ENCODE measurements around the gene CRB3. TPM values are rescaled to one million over a fixed set of nuclear protein-coding genes. Genes with fewer than 3 reads are reported as not detected.

Gene CRB3
- total and polyA plus RNA-seq, 2 of the 8 experiments (the other 6 are each of a cell fraction or from before 2014, with no cell fraction given) = 21.1 to 24.6 TPM

DNA sequence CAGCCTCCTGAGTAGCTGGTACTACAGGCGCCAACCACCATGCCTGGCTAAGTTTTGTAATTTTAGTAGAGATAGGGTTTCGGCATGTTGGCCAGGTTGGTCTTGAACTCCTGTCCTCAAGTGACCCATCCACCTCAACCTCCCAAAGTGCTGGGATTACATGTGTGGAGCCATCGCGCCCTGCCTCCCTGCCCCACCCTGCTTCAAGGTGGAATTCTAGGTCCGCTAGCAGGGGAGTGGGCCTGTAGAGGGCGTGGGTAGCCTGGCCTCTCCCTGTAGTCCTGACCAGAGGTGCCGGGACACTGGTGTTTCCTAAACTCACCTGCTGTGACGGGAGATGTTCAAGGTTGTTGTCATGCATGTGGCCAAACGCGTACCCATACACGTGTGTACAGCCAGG lies 30.9 kb upstream of the CRB3 start:
- H4K20me1 ChIP-seq (replicated peaks in 1 of 2; ENCODE audit: control insufficient read depth in 1 of 2, insufficient read depth in 2 of 2, low read length in 2 of 2) = no peaks in the 10 kb centered on the region
- H3K4me1 ChIP-seq (replicated peaks in 1 of 4; ENCODE audit: control insufficient read depth in 3 of 4, insufficient read depth in 4 of 4, low read length in 3 of 4) = no peaks in the 10 kb centered on the region
- H3K14ac ChIP-seq (ENCODE audit: insufficient read length) = no peak overlapping the region
- H3K56ac ChIP-seq (replicated peaks; ENCODE audit: insufficient read length, low read depth, low read length) = no peak overlapping the region
- H3K18ac ChIP-seq (ENCODE audit: extremely low read depth, low read length) = no peak overlapping the region
- no peak overlapping the region for H2BK5ac ChIP-seq (ENCODE audit: low read depth, low read length)
- ChIA-PET POLR2A (ENCODE audit: partially characterized antibody) (no interaction called here), CTCF (ENCODE audit: partially characterized antibody) (no interaction called here)
- H3K23me2 ChIP-seq (ENCODE audit: low read depth, low read length) = no peaks in the 10 kb centered on the region
- no peak overlapping the region for H3K9ac ChIP-seq (replicated peaks in 1 of 4; ENCODE audit: extremely low read depth in 1 of 4, low read depth in 3 of 4, low read length in 3 of 4)
- H3K4me2 ChIP-seq (ENCODE audit: insufficient read depth in 1 of 2, low read depth in 2 of 2, low read length in 2 of 2) = no peak overlapping the region
- TF ChIP-seq RAD21 (IDR thresholded peaks at IDR 0.05 in 1 of 2, conservative IDR thresholded peaks at IDR 0.05 in 1 of 2; ENCODE audit: low read depth in 2 of 2, low read length in 2 of 2) (peak in 1 of 2 experiments; percentile 17; a peak in 1 of 4 replicates), GTF2F1 (IDR thresholded peaks at IDR 0.05; ENCODE audit: borderline replicate concordance, low read depth, low read length) (no peak), NANOG (IDR thresholded peaks at IDR 0.05; ENCODE audit: insufficient read depth, low read depth, low read length, poor library complexity, severe bottlenecking) (no peak), BACH1 (IDR thresholded peaks at IDR 0.05; ENCODE audit: low read length) (no peak), POLR2A (IDR thresholded peaks at IDR 0.05; ENCODE audit: control extremely low read depth in 1 of 2, low read depth in 2 of 2, low read length in 2 of 2) (no peak)
- TF ChIP-seq, protein P1, sequence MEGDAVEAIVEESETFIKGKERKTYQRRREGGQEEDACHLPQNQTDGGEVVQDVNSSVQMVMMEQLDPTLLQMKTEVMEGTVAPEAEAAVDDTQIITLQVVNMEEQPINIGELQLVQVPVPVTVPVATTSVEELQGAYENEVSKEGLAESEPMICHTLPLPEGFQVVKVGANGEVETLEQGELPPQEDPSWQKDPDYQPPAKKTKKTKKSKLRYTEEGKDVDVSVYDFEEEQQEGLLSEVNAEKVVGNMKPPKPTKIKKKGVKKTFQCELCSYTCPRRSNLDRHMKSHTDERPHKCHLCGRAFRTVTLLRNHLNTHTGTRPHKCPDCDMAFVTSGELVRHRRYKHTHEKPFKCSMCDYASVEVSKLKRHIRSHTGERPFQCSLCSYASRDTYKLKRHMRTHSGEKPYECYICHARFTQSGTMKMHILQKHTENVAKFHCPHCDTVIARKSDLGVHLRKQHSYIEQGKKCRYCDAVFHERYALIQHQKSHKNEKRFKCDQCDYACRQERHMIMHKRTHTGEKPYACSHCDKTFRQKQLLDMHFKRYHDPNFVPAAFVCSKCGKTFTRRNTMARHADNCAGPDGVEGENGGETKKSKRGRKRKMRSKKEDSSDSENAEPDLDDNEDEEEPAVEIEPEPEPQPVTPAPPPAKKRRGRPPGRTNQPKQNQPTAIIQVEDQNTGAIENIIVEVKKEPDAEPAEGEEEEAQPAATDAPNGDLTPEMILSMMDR (IDR thresholded peaks at IDR 0.05; ENCODE audit: control extremely low read depth in 1 of 3, insufficient read depth in 1 of 3, low read depth in 1 of 3, low read length in 3 of 3) = peak in 2 of 3 experiments; percentile 28 to 36; a peak in 2 of 4 replicates
- H2BK20ac ChIP-seq (ENCODE audit: low read length) = no peak overlapping the region
- no peaks in the 10 kb centered on the region for H3K36me3 ChIP-seq (ENCODE audit: control insufficient read depth in 2 of 4, insufficient read depth in 4 of 4, low read length in 3 of 4)
- H2AK5ac ChIP-seq (ENCODE audit: low read depth, low read length) = no peak overlapping the region
- H2AFZ ChIP-seq (ENCODE audit: low read length) = no peak overlapping the region
- no peak overlapping the region for H4K91ac ChIP-seq (replicated peaks; ENCODE audit: insufficient read length, low read length)
- H4K8ac ChIP-seq (ENCODE audit: extremely low read depth, insufficient read depth, low read length) = no peak overlapping the region
- H3K27me3 ChIP-seq (replicated peaks in 1 of 4; ENCODE audit: control insufficient read depth in 3 of 4, extremely low read depth in 1 of 4, insufficient read depth in 3 of 4, low read length in 3 of 4) = peaks cover 0 to 6% (median 0%) of the 10 kb centered on the region in 4 experiments; a peak in 1 of 7 replicates
- no peaks in the 10 kb centered on the region for H3K9me3 ChIP-seq (ENCODE audit: insufficient read depth in 2 of 2, low read depth in 1 of 2, low read length in 1 of 2)
- DNase-seq (ENCODE audit: low read depth in 1 of 2, low spot score in 2 of 2) (no peak), FAIRE-seq (no peak)
- H3K23ac ChIP-seq (ENCODE audit: insufficient read length) = no peak overlapping the region
- H2BK12ac ChIP-seq (ENCODE audit: low read depth, low read length) = no peak overlapping the region
- H2BK15ac ChIP-seq (ENCODE audit: low read length) = no peak overlapping the region; the same call in 1 of the 2 replicates
- WGBS, 2 experiments (ENCODE audit: extremely low coverage in 1 of 2, insufficient coverage in 1 of 2, insufficient read length in 1 of 2, insufficient replicate concordance in 2 of 2, low coverage in 1 of 2, low lambda C conversion rate in 2 of 2, missing lambda C conversion rate in 1 of 2) = 71% methylated on average over 8 of the region's 11 CpGs; no CpG with 5 or more reads in 1 of the 2 experiments
- no peak overlapping the region for H3K4ac ChIP-seq (replicated peaks; ENCODE audit: insufficient read length, low read depth, low read length)
- no peaks in the 10 kb centered on the region for H3K79me2 ChIP-seq (ENCODE audit: control insufficient read depth in 1 of 2, insufficient read depth in 2 of 2, low read length in 2 of 2)
- H3K4me3 ChIP-seq (ENCODE audit: extremely low read depth in 1 of 4, insufficient read depth in 2 of 4, low read depth in 3 of 4, low read length in 4 of 4) = no peak overlapping the region
- no peak overlapping the region for H4K5ac ChIP-seq (ENCODE audit: insufficient read length, low read depth, low read length)
- no peaks in the 10 kb centered on the region for H3K79me1 ChIP-seq (ENCODE audit: low read depth, low read length)
- H2BK120ac ChIP-seq (replicated peaks; ENCODE audit: low read depth, low read length) = no peak overlapping the region
- no peak overlapping the region for H3K27ac ChIP-seq (ENCODE audit: low read depth, low read length)

Data from H1 (cell line).